Activated CD4-positive, alpha-beta T cell treated with anti-CD3 and anti-CD28 coated beads, Interleukin-2, amount 50 U/mL, for 24 hours (primary cell): ENCODE results near the gene ZNF397.

Source experiments
- DNase-seq, 2 donors: peaks; one replicate each; pipeline ENCODE4 v3.0.0-alpha.2; 2020; ENCODE audit warnings: low read depth in 1 of 2, low spot score in 1 of 2

The ZNF397 gene

GRCh38 chr18:35245719-35246317 is 5.0 kb downstream of the ZNF397 start:
- DNase-seq, result no peak

GRCh38 chr18:35246831-35247230 is 6.0 kb downstream of the ZNF397 start:
- no peak for DNase-seq

GRCh38 chr18:35247412-35248249 is 6.8 kb downstream of the ZNF397 start:
- DNase-seq, result no peak

- no peak for DNase-seq
These were observed 7.6 kb downstream of the ZNF397 start for GRCh38 chr18:35248429-35248828.

GRCh38 chr18:35252466-35252865 is 11.6 kb downstream of the ZNF397 start:
- no peak for DNase-seq

- DNase-seq, result no peak
These were observed 12.9 kb downstream of the ZNF397 start for GRCh38 chr18:35253655-35254287.

- no peak for DNase-seq
These were observed 16.1 kb downstream of the ZNF397 start for GRCh38 chr18:35256947-35257346.

GRCh38 chr18:35264409-35264808 is 23.6 kb downstream of the ZNF397 start:
- no peak for DNase-seq

GRCh38 chr18:35267161-35267651 is 26.4 kb downstream of the ZNF397 start:
- peak; percentile 37 to 59 for DNase-seq

GRCh38 chr18:35267809-35268208 is 27.0 kb downstream of the ZNF397 start:
- no peak for DNase-seq

GRCh38 chr18:35268821-35269220 is 28.0 kb downstream of the ZNF397 start:
- DNase-seq, result no peak

- no peak for DNase-seq
These were observed 30.8 kb downstream of the ZNF397 start for GRCh38 chr18:35271656-35272055.

- DNase-seq, result no peak
These were observed 35.4 kb downstream of the ZNF397 start for GRCh38 chr18:35276267-35276666.

GRCh38 chr18:35277633-35278032 is 36.8 kb downstream of the ZNF397 start:
- DNase-seq, result no peak

GRCh38 chr18:35278085-35278484 is 37.3 kb downstream of the ZNF397 start:
- no peak for DNase-seq

- DNase-seq, result no peak
These were observed 38.1 kb downstream of the ZNF397 start for GRCh38 chr18:35278969-35279368.

- DNase-seq, result no peak
These were observed 41.5 kb downstream of the ZNF397 start for GRCh38 chr18:35282353-35282752.

- DNase-seq, result no peak
These were observed 43.3 kb downstream of the ZNF397 start for GRCh38 chr18:35283923-35284794.

- no peak for DNase-seq
These were observed 44.0 kb downstream of the ZNF397 start for GRCh38 chr18:35284841-35285240.

- DNase-seq, result no peak
These were observed 48.5 kb downstream of the ZNF397 start for GRCh38 chr18:35289293-35289692.

- peak in 1 of 2 donors; percentile 6 for DNase-seq
These were observed 48.9 kb downstream of the ZNF397 start for GRCh38 chr18:35289727-35290093.
